IMR-90 (cell line): ENCODE data around the gene TRMT6. TPM values are rescaled to one million over a fixed set of nuclear protein-coding genes. Genes with fewer than 3 reads are reported as not detected.

ENCODE experiments used
- ATAC-seq: fragments of 200-7000 bp; cut with Tn5 transposase; 2 replicates; pipeline ENCODE4 v1.9.1; 2020; ENCODE audit warnings: low read depth, mild to moderate bottlenecking, moderate library complexity
- BruUV-seq: library from RNA; stranded (reverse); fragments of 400-500 nt; replicated peaks from 2 replicates; lab custom pipeline; 2021; lab: Mats Ljungman, UMichigan
- CTCF ChIA-PET: fragments of 300-600 bp; formaldehyde crosslinking; extraction: SDS; loops from one replicate; lab custom pipeline; 2021; ENCODE audit warnings: antibody characterized with exemption; lab: Yijun Ruan, JAX
- POLR2A ChIA-PET: fragments of 300-600 bp; sonication (Branson Sonifier 250); formaldehyde crosslinking; loops from one replicate; lab custom pipeline; 2022; ENCODE audit warnings: antibody characterized with exemption; ENCODE audit not compliant: unreplicated experiment; lab: Charles Lee
- DNase-seq: peaks from one replicate; pipeline ENCODE4 v3.0.0; 2013
- H2AFZ ChIP-seq: replicated peaks from 2 replicates; pipeline ENCODE3; 2013; ENCODE audit warnings: low read length, mild to moderate bottlenecking; ENCODE audit not compliant: poor library complexity
- H2AK5ac ChIP-seq: 2 replicates; pipeline ENCODE4 v1.6.1; 2013; ENCODE audit warnings: low read depth, low read length, inconsistent platforms
- H2AK9ac ChIP-seq: replicated peaks from 2 replicates; pipeline ENCODE3; 2013; ENCODE audit warnings: mild to moderate bottlenecking, low read depth, low read length, moderate library complexity; ENCODE audit not compliant: poor library complexity
- H2BK120ac ChIP-seq: 2 replicates; pipeline ENCODE4 v1.6.1; 2013; ENCODE audit warnings: low read depth, low read length, inconsistent platforms
- H2BK15ac ChIP-seq: 3 replicates; pipeline ENCODE4 v1.6.1; 2013; ENCODE audit warnings: low read depth, low read length, inconsistent platforms
- H2BK20ac ChIP-seq: 2 replicates; pipeline ENCODE4 v1.6.1; 2013; ENCODE audit warnings: low read depth, mild to moderate bottlenecking, inconsistent platforms, low read length, moderate library complexity
- H2BK5ac ChIP-seq: 2 replicates; pipeline ENCODE4 v1.6.1; 2013; ENCODE audit warnings: mild to moderate bottlenecking, low read depth, low read length, inconsistent platforms; ENCODE audit not compliant: poor library complexity, severe bottlenecking
- H3K14ac ChIP-seq: replicated peaks from 2 replicates; pipeline ENCODE4 v1.6.1; 2013; ENCODE audit warnings: low read depth, low read length, inconsistent platforms
- H3K18ac ChIP-seq: 2 replicates; pipeline ENCODE4 v1.6.1; 2013; ENCODE audit warnings: low read depth, low read length, control low read depth
- H3K23ac ChIP-seq: 2 replicates; pipeline ENCODE4 v1.6.1; 2013; ENCODE audit warnings: low read depth, low read length, inconsistent platforms
- H3K27ac ChIP-seq: 2 replicates; pipeline ENCODE4 v1.5.1; 2013; ENCODE audit warnings: mild to moderate bottlenecking, control low read depth, low read length; ENCODE audit not compliant: insufficient read depth
- H3K27me3 ChIP-seq: 2 replicates; pipeline ENCODE4 v1.6.1; 2013; ENCODE audit warnings: low read length; ENCODE audit not compliant: control insufficient read depth, insufficient read depth
- H3K36me3 ChIP-seq: 2 replicates; pipeline ENCODE4 v1.6.1; 2013; ENCODE audit warnings: low read length, mixed read lengths; ENCODE audit not compliant: control insufficient read depth, insufficient read depth
- H3K4ac ChIP-seq: 2 replicates; pipeline ENCODE4 v1.6.1; 2013; ENCODE audit warnings: low read depth, low read length, inconsistent platforms
- H3K4me1 ChIP-seq: 2 replicates; pipeline ENCODE4 v1.6.1; 2013; ENCODE audit warnings: low read length, mixed read lengths; ENCODE audit not compliant: control insufficient read depth, insufficient read depth
- H3K4me2 ChIP-seq: 2 replicates; pipeline ENCODE4 v1.6.1; 2013; ENCODE audit warnings: low read depth, mild to moderate bottlenecking, control low read depth, low read length, moderate library complexity
- H3K4me3 ChIP-seq: 2 replicates; pipeline ENCODE4 v1.5.1; 2013; ENCODE audit warnings: low read depth, mild to moderate bottlenecking, control low read depth, low read length, moderate library complexity; ENCODE audit not compliant: insufficient read depth
- H3K56ac ChIP-seq: 2 replicates; pipeline ENCODE4 v1.6.1; 2013; ENCODE audit warnings: low read length, inconsistent platforms; ENCODE audit not compliant: insufficient read depth; ENCODE audit errors: extremely low read depth
- H3K79me1 ChIP-seq, 2 experiments: 2 replicates each; pipeline ENCODE4 v1.6.1; 2013; ENCODE audit warnings: low read length in 2 of 2, inconsistent platforms in 1 of 2, low read depth in 1 of 2
- H3K9ac ChIP-seq: 2 replicates; pipeline ENCODE4 v1.6.1; 2013; ENCODE audit warnings: low read depth, low read length, control low read depth
- H3K9me1 ChIP-seq: 2 replicates; pipeline ENCODE4 v1.6.1; 2013; ENCODE audit warnings: low read length, inconsistent platforms; ENCODE audit not compliant: insufficient read depth
- H3K9me3 ChIP-seq: 2 replicates; pipeline ENCODE4 v1.6.1; 2013; ENCODE audit warnings: low read length; ENCODE audit not compliant: control insufficient read depth, insufficient read depth
- H4K20me1 ChIP-seq: 2 replicates; pipeline ENCODE4 v1.6.1; 2013; ENCODE audit warnings: low read length, inconsistent platforms; ENCODE audit not compliant: insufficient read depth
- H4K5ac ChIP-seq: 2 replicates; pipeline ENCODE4 v1.6.1; 2013; ENCODE audit warnings: mild to moderate bottlenecking, low read depth, low read length, control low read depth
- H4K8ac ChIP-seq, 2 experiments: 2 replicates each; pipeline ENCODE4 v1.6.1; 2013; ENCODE audit warnings: low read depth in 2 of 2, low read length in 2 of 2, control low read depth in 1 of 2, inconsistent platforms in 1 of 2
- H4K91ac ChIP-seq: 2 replicates; pipeline ENCODE4 v1.6.1; 2013; ENCODE audit warnings: low read depth, low read length, inconsistent platforms; ENCODE audit not compliant: insufficient read depth
- BHLHE40 ChIP-seq: fragments of 150-350 bp; IDR thresholded peaks from 2 replicates; pipeline ENCODE4 v1.6.1; 2016; ENCODE audit warnings: mild to moderate bottlenecking, low read depth, low read length
- CEBPB ChIP-seq: IDR thresholded peaks from 2 replicates; pipeline ENCODE4 v1.6.1; 2012; ENCODE audit warnings: low read depth, low read length, improper control_type of control experiment
- CHD1 ChIP-seq: IDR thresholded peaks from 2 replicates; pipeline ENCODE4 v1.6.1; 2012; ENCODE audit warnings: low read depth, low read length, improper control_type of control experiment
- ELK1 ChIP-seq: fragments of 150-350 bp; IDR thresholded peaks from 2 replicates; pipeline ENCODE4 v1.6.1; 2016; ENCODE audit warnings: low read depth, mild to moderate bottlenecking, low read length, moderate library complexity, borderline replicate concordance
- FOS ChIP-seq: fragments of 150-350 bp; IDR thresholded peaks from 2 replicates; pipeline ENCODE4 v1.6.1; 2016; ENCODE audit warnings: low read depth, low read length
- MAFK ChIP-seq: IDR thresholded peaks from 2 replicates; pipeline ENCODE4 v1.6.1; 2012; ENCODE audit warnings: low read depth, low read length, improper control_type of control experiment
- MAZ ChIP-seq: IDR thresholded peaks from 2 replicates; pipeline ENCODE4 v1.6.1; 2012; ENCODE audit warnings: low read depth, mild to moderate bottlenecking, low read length, improper control_type of control experiment, moderate library complexity, borderline replicate concordance
- MXI1 ChIP-seq: IDR thresholded peaks from 2 replicates; pipeline ENCODE4 v1.6.1; 2012; ENCODE audit warnings: low read depth, mild to moderate bottlenecking, low read length, moderate library complexity, borderline replicate concordance
- NFE2L2 ChIP-seq: fragments of 150-350 bp; IDR thresholded peaks from 2 replicates; pipeline ENCODE4 v1.6.1; 2016; ENCODE audit warnings: low read depth, mild to moderate bottlenecking, low read length
- POLR2A ChIP-seq: IDR thresholded peaks from 2 replicates; pipeline ENCODE4 v1.6.1; 2012; ENCODE audit warnings: mild to moderate bottlenecking, low read depth, low read length
- RAD21 ChIP-seq: IDR thresholded peaks from 2 replicates; pipeline ENCODE4 v1.6.1; 2012; ENCODE audit warnings: low read length, improper control_type of control experiment
- RCOR1 ChIP-seq: IDR thresholded peaks from 2 replicates; pipeline ENCODE4 v1.6.1; 2012; ENCODE audit warnings: mild to moderate bottlenecking, low read length, improper control_type of control experiment; ENCODE audit not compliant: insufficient replicate concordance
- RFX5 ChIP-seq: IDR thresholded peaks from 2 replicates; pipeline ENCODE4 v1.8.0; 2012; ENCODE audit warnings: low read depth, mild to moderate bottlenecking, low read length, moderate library complexity
- SMC3 ChIP-seq: fragments of 150-350 bp; IDR thresholded peaks from 2 replicates; pipeline ENCODE4 v1.6.1; 2016; ENCODE audit warnings: low read depth, mild to moderate bottlenecking, antibody characterized with exemption, low read length, moderate library complexity
- USF2 ChIP-seq: fragments of 150-350 bp; IDR thresholded peaks from 2 replicates; pipeline ENCODE4 v1.6.1; 2017; ENCODE audit warnings: mild to moderate bottlenecking, antibody characterized with exemption, low read length, low read depth
- WGBS, 2 experiments: methylation state at CpG; one replicate each; pipeline versions ENCODE4 v1.1.5 to v1.1.7; 2013; ENCODE audit warnings: missing lambda C conversion rate in 2 of 2; ENCODE audit not compliant: insufficient read length in 1 of 2; ENCODE audit errors: extremely low coverage in 2 of 2; 5-methylcytosine and 5-hydroxymethylcytosine counted together
- dilution Hi-C: fragments of 300-500 bp; cut with HindIII; formaldehyde crosslinking; loops from one replicate; pipeline ENCODE4 v1.14.3; 2018; ENCODE audit warnings: low sequenced_read_pairs; ENCODE audit not compliant: unreplicated experiment
- in situ Hi-C: fragments of 300-500 bp; cut with MboI; formaldehyde crosslinking; loops from 3 replicates; pipeline ENCODE4 v1.14.3; 2019; ENCODE audit warnings: low sequenced_read_pairs, inconsistent platforms, mixed read lengths
- intact Hi-C: fragments of 100-400 bp; cut with micrococcal nuclease; formaldehyde crosslinking; loops from 2 replicates; pipeline ENCODE4 v1.10.0; 2022
- polyA plus RNA-seq, 3 experiments: library from polyadenylated mRNA; depleted of rRNA; stranded (reverse); fragments of >200 nt; gene quantifications; 2 replicates each; pipeline ENCODE4 v1.2.3, GENCODE V29; 2012; ENCODE audit warnings: low replicate concordance in 1 of 3
- total RNA-seq: library from RNA; depleted of rRNA; stranded (reverse); fragments of >200 nt; gene quantifications from 2 replicates; pipeline ENCODE4 v1.2.3, GENCODE V29; 2012
- TF ChIP-seq, protein P1 (sequence below): conservative IDR thresholded peaks from 2 replicates; pipeline ENCODE4 v1.5.1; 2012; ENCODE audit warnings: mild to moderate bottlenecking, low read depth, low read length, improper control_type of control experiment

TRMT6 gene
- total and polyA plus RNA-seq, 2 of the 4 experiments (the other 2 are of a cell fraction): 7.2 to 8.0 TPM

- Histone ChIP-seq H4K91ac (no peak overlapping the region), H3K4me1 (no peaks in the 10 kb centered on the region), H3K9me3 (no peaks in the 10 kb centered on the region), H4K5ac (no peak overlapping the region), H3K27me3 (peaks cover 15% of the 10 kb centered on the region), H4K20me1 (no peaks in the 10 kb centered on the region), H2BK5ac (no peak overlapping the region), H3K9ac (no peak overlapping the region), H3K56ac (no peak overlapping the region), H2BK120ac (no peak overlapping the region), H3K4ac (no peak overlapping the region), H2BK20ac (no peak overlapping the region), H3K79me1 (no peaks in the 10 kb centered on the region), H3K27ac (no peak overlapping the region), H2AK5ac (no peak overlapping the region), H2AK9ac (no peak overlapping the region), H3K4me3 (no peak overlapping the region), H3K14ac (no peak overlapping the region), H3K4me2 (no peak overlapping the region), H3K9me1 (no peaks in the 10 kb centered on the region), H3K18ac (no peak overlapping the region), H2AFZ (no peak overlapping the region), H3K36me3 (no peaks in the 10 kb centered on the region), H2BK15ac (no peak overlapping the region), H3K23ac (no peak overlapping the region), H4K8ac (no peak overlapping the region)
- BruUV-seq: no TSS peak
- ATAC-seq (no peak), DNase-seq (no peak)
- TF ChIP-seq ELK1: no peak
- no peak for TF ChIP-seq USF2
- TF ChIP-seq MAZ: no peak
- TF ChIP-seq CEBPB: no peak
- TF ChIP-seq MXI1: no peak
- no peak for TF ChIP-seq MAFK
- no peak for TF ChIP-seq SMC3
- TF ChIP-seq BHLHE40: no peak
- no peak for TF ChIP-seq POLR2A
- TF ChIP-seq NFE2L2: no peak
- no peak for TF ChIP-seq RAD21
- TF ChIP-seq, protein P1, sequence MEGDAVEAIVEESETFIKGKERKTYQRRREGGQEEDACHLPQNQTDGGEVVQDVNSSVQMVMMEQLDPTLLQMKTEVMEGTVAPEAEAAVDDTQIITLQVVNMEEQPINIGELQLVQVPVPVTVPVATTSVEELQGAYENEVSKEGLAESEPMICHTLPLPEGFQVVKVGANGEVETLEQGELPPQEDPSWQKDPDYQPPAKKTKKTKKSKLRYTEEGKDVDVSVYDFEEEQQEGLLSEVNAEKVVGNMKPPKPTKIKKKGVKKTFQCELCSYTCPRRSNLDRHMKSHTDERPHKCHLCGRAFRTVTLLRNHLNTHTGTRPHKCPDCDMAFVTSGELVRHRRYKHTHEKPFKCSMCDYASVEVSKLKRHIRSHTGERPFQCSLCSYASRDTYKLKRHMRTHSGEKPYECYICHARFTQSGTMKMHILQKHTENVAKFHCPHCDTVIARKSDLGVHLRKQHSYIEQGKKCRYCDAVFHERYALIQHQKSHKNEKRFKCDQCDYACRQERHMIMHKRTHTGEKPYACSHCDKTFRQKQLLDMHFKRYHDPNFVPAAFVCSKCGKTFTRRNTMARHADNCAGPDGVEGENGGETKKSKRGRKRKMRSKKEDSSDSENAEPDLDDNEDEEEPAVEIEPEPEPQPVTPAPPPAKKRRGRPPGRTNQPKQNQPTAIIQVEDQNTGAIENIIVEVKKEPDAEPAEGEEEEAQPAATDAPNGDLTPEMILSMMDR: no peak
- no peak for TF ChIP-seq RFX5
- no peak for TF ChIP-seq RCOR1
- TF ChIP-seq FOS: no peak
- TF ChIP-seq CHD1: no peak
- ChIA-PET POLR2A (no interaction called here), CTCF (no interaction called here)
- intact Hi-C loops (no loop called here), dilution Hi-C loops (no loop called here), in situ Hi-C loops (no loop called here)
- WGBS, 2 experiments: 90% methylated on average over 4 of the region's 10 CpGs; no CpG with 5 or more reads in 1 of the 2 experiments
These were observed 59.4 kb downstream of the TRMT6 start for GRCh38 chr20:5890773-5891441.
